ENCODE results near the gene OVCA2.
A peak's percentile ranks its signal among the peaks of the same experiment; 100 is the strongest.

Gene OVCA2

GRCh38 chr17:2063261-2064146 is 21.7 kb downstream of the OVCA2 start:
- H3K4me1 ChIP-seq, result peaks cover 96% of the 10 kb centered on the region
- H3K9ac ChIP-seq, result peak overlapping the region; percentile 75; the same call in 1 of the 2 replicates
- no peaks in the 10 kb centered on the region for H3K9me3 ChIP-seq
- TF ChIP-seq Cebpa-rat (IDR thresholded peaks at IDR 0.05), result no peak
- peak overlapping the region; percentile 87 for H3K4me2 ChIP-seq
- peak overlapping the region; percentile 44; the same call in 1 of the 2 replicates for H3K4me3 ChIP-seq
- H3K27ac ChIP-seq, result peak overlapping the region; percentile 88
- peaks cover 27% of the 10 kb centered on the region for H3K27me3 ChIP-seq
- H3K36me3 ChIP-seq, result peaks cover 37% of the 10 kb centered on the region
- peaks cover 1% of the 10 kb centered on the region for H4K20me1 ChIP-seq

GRCh38 chr17:2064147-2064489 is 22.3 kb downstream of the OVCA2 start:
- Histone ChIP-seq H3K36me3 (peaks cover 40% of the 10 kb centered on the region), H3K4me1 (peaks cover 99% of the 10 kb centered on the region), H4K20me1 (no peaks in the 10 kb centered on the region), H3K4me2 (peak overlapping the region; percentile 87), H3K27me3 (peaks cover 22% of the 10 kb centered on the region), H3K27ac (peak overlapping the region; percentile 88), H3K9ac (peak overlapping the region; percentile 75), H3K9me3 (no peaks in the 10 kb centered on the region), H3K4me3 (peak overlapping the region; percentile 44)
- no peak for TF ChIP-seq Cebpa-rat (IDR thresholded peaks at IDR 0.05)

- peaks cover 40% of the 10 kb centered on the region for H3K36me3 ChIP-seq
Measured at GRCh38 chr17:2064520-2064971, 22.7 kb downstream of the OVCA2 start.

GRCh38 chr17:2064980-2065785 is 23.4 kb downstream of the OVCA2 start:
- H3K27ac ChIP-seq, result peak overlapping the region; percentile 88
- peak overlapping the region; percentile 75 for H3K9ac ChIP-seq
- peaks cover 39% of the 10 kb centered on the region for H3K36me3 ChIP-seq
- peak overlapping the region; percentile 44 for H3K4me3 ChIP-seq
- no peak for TF ChIP-seq Cebpa-rat (IDR thresholded peaks at IDR 0.05)
- H3K27me3 ChIP-seq, result peaks cover 12% of the 10 kb centered on the region
- H3K4me2 ChIP-seq, result peak overlapping the region; percentile 87
- H3K4me1 ChIP-seq, result peaks cover 100% of the 10 kb centered on the region
- H4K20me1 ChIP-seq, result no peaks in the 10 kb centered on the region
- H3K9me3 ChIP-seq, result no peaks in the 10 kb centered on the region

More at GRCh38 chr17:2064520-2064971, 22.7 kb downstream of the OVCA2 start:
- Histone ChIP-seq H4K20me1 (no peaks in the 10 kb centered on the region), H3K9me3 (no peaks in the 10 kb centered on the region), H3K9ac (peak overlapping the region; percentile 75), H3K27me3 (peaks cover 18% of the 10 kb centered on the region), H3K4me3 (peak overlapping the region; percentile 44), H3K4me1 (peaks cover 100% of the 10 kb centered on the region), H3K4me2 (peak overlapping the region; percentile 87), H3K27ac (peak overlapping the region; percentile 88)
- TF ChIP-seq Cebpa-rat (IDR thresholded peaks at IDR 0.05), result no peak

- Histone ChIP-seq H3K27ac (peak overlapping the region; percentile 88), H3K36me3 (peaks cover 37% of the 10 kb centered on the region), H3K9me3 (no peaks in the 10 kb centered on the region), H3K9ac (peak overlapping the region; percentile 75), H3K4me1 (peaks cover 100% of the 10 kb centered on the region), H3K4me2 (peak overlapping the region; percentile 87), H3K27me3 (peaks cover 4% of the 10 kb centered on the region; the same call in 1 of the 2 replicates), H4K20me1 (no peaks in the 10 kb centered on the region), H3K4me3 (peak overlapping the region; percentile 44; the same call in 1 of the 2 replicates)
- TF ChIP-seq Cebpa-rat (IDR thresholded peaks at IDR 0.05), result no peak
Measured at GRCh38 chr17:2065949-2066400, 24.2 kb downstream of the OVCA2 start.

GRCh38 chr17:2067048-2067561 is 25.3 kb downstream of the OVCA2 start:
- no peak for TF ChIP-seq Cebpa-rat (IDR thresholded peaks at IDR 0.05)
- H3K9me3 ChIP-seq, result no peaks in the 10 kb centered on the region
- peak overlapping the region; percentile 6; the same call in 1 of the 2 replicates for H3K4me3 ChIP-seq
- H3K27me3 ChIP-seq, result no peaks in the 10 kb centered on the region
- H3K9ac ChIP-seq, result peak overlapping the region; percentile 75
- no peaks in the 10 kb centered on the region for H4K20me1 ChIP-seq
- H3K36me3 ChIP-seq, result peaks cover 27% of the 10 kb centered on the region; the same call in 1 of the 2 replicates
- peaks cover 100% of the 10 kb centered on the region for H3K4me1 ChIP-seq
- H3K4me2 ChIP-seq, result peak overlapping the region; percentile 87
- peak overlapping the region; percentile 88 for H3K27ac ChIP-seq

- 0 out of 2 replicates have a peak, but pooled peaks cover 24% of the 10 kb centered on the region for H3K36me3 ChIP-seq
- H3K4me2 ChIP-seq, result peak overlapping the region; percentile 87
- peaks cover 100% of the 10 kb centered on the region for H3K4me1 ChIP-seq
- no peaks in the 10 kb centered on the region for H4K20me1 ChIP-seq
- H3K9me3 ChIP-seq, result no peaks in the 10 kb centered on the region
- H3K4me3 ChIP-seq, result peak overlapping the region; percentile 6
- H3K9ac ChIP-seq, result peak overlapping the region; percentile 75
- H3K27me3 ChIP-seq, result no peaks in the 10 kb centered on the region
- no peak for TF ChIP-seq Cebpa-rat (IDR thresholded peaks at IDR 0.05)
- peak overlapping the region; percentile 88 for H3K27ac ChIP-seq
Measured at GRCh38 chr17:2067608-2068024, 25.8 kb downstream of the OVCA2 start.

- no peak for TF ChIP-seq Cebpa-rat (IDR thresholded peaks at IDR 0.05)
- peak overlapping the region; percentile 6; the same call in 1 of the 2 replicates for H3K4me3 ChIP-seq
Measured at GRCh38 chr17:2068031-2068518, 26.3 kb downstream of the OVCA2 start.

GRCh38 chr17:2068519-2069051 is 26.8 kb downstream of the OVCA2 start:
- peaks cover 100% of the 10 kb centered on the region for H3K4me1 ChIP-seq
- peak overlapping the region; percentile 75 for H3K9ac ChIP-seq
- H3K27ac ChIP-seq, result peak overlapping the region; percentile 88
- 0 out of 2 replicates have a peak, but pooled peaks cover 19% of the 10 kb centered on the region for H3K36me3 ChIP-seq
- H3K4me2 ChIP-seq, result peak overlapping the region; percentile 87
- H3K27me3 ChIP-seq, result no peaks in the 10 kb centered on the region
- no peak overlapping the region for H3K4me3 ChIP-seq
- no peaks in the 10 kb centered on the region for H3K9me3 ChIP-seq
- no peak for TF ChIP-seq Cebpa-rat (IDR thresholded peaks at IDR 0.05)
- H4K20me1 ChIP-seq, result no peaks in the 10 kb centered on the region

More at GRCh38 chr17:2068031-2068518, 26.3 kb downstream of the OVCA2 start:
- H4K20me1 ChIP-seq, result no peaks in the 10 kb centered on the region
- H3K9ac ChIP-seq, result peak overlapping the region; percentile 75
- peak overlapping the region; percentile 87 for H3K4me2 ChIP-seq
- no peaks in the 10 kb centered on the region for H3K27me3 ChIP-seq
- H3K9me3 ChIP-seq, result no peaks in the 10 kb centered on the region
- H3K27ac ChIP-seq, result peak overlapping the region; percentile 88
- H3K36me3 ChIP-seq, result 0 out of 2 replicates have a peak, but pooled peaks cover 19% of the 10 kb centered on the region
- H3K4me1 ChIP-seq, result peaks cover 100% of the 10 kb centered on the region
